Activated T-cell treated with anti-CD3 and anti-CD28 coated beads, Interleukin-2, amount 50 U/mL, for 1 hour (primary cell): Measurements from ENCODE around the gene ADAMTS2.

Experiments
- DNase-seq: peaks from one replicate; pipeline ENCODE4 v3.0.0-alpha.2; 2020

Gene ADAMTS2

DNA sequence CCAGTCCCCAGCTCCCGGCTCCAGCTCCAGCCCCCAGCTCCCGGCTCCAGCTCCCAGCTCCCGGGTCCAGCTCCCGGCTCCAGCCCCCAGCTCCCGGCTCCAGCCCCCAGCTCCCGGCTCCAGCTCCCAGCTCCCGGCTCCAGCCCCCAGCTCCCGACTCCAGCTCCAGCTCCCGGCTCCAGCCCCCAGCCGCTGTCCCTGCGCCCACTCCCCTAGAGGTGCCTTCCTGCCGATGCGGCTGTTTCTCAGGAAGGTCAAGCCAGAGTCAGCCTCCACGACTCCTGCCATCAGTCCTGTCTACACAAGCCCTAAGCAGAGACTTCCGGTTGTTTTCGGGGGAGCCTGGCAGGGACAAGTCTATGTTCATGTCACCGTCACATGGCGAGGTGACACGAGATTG lies 210.3 kb downstream of the ADAMTS2 start:
- DNase-seq = no peak

DNA sequence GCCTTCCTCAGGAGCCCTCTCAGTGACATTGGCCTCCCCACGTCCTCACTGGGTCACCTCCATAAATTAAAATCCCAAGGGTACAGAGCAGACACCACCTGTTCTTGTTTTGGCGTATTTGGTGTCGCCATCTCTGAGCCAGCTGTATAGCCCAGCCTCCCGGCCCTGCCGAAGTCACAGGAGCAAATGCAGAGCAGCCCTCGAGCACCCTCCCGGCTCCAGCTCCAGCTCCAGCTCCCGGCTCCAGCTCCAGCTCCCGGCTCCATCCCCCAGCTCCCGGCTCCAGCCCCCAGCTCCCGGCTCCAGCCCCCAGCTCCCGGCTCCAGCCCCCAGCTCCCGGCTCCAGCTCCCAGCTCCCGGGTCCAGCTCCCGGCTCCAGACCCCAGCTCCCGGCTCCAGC lies 210.8 kb downstream of the ADAMTS2 start:
- DNase-seq = no peak

DNA sequence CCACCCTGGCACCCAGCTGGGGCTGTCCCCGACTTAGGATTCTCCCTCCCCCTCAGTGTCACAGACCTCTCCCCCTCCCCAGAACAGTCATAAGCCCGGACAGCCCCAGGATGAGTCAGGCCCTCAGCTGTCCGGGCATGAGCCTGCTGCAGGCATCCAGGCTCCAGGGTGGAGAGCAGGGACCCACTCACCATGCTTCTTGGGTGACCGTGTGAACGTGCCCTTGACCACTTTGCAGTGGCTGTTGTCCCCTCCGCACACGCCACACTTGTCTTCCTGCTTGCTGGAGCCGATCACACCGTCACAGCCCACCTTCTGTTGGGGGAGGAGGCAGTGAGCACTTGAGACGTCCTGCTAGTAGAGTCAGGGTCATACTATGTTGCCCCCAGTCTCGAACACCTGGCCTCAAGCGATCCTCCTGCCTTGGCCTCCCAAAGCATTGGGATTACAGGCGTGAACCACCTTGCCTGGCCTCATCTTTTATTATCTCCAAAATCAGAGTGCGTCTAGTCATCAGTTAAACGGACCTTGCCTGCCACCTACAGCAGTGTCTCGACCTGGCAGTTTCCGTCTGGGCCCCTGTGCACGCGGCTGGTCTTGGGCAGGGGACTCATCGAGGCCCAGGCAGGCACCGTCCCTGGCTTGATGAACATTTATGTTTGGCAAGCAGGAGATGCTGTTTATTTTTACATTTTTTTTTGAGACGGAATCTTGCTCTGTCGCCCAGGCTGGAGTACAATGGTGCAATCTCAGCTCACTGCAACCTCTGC lies 212.5 kb downstream of the ADAMTS2 start:
- no peak for DNase-seq

DNA sequence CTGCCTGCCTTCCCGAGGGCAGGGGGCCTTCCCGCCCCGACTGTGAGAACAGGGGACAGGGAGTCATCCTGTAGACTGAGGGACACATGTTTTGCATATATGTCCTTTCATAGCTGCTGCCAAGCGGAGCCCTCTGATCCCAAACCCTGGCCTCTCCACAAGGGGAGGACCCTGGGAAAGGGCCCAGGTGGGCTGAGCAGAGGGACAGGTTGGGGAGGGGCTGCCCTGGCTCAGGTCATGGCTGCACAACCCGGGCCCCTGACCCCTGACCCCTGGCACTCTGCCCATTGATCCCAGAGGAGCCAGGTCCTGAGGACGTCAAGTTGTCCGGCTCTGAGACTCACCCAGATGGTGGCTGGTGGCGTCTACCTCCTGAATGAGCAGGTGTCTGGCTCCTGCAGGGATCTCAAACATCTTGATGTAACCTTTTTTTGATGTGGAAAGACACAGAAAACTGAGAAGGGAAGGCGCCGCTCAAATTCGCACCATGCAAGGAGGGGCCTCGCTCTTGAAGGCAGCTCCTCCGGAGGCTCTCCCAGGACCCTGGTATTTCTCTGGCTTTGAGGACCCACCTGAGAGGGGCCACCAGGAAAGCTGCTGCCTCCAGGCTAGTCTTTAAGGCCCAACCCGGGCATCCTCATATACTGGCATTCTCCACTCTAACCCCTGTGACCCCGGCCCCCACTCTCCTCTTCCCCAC lies 213.2 kb downstream of the ADAMTS2 start:
- no peak for DNase-seq

DNA sequence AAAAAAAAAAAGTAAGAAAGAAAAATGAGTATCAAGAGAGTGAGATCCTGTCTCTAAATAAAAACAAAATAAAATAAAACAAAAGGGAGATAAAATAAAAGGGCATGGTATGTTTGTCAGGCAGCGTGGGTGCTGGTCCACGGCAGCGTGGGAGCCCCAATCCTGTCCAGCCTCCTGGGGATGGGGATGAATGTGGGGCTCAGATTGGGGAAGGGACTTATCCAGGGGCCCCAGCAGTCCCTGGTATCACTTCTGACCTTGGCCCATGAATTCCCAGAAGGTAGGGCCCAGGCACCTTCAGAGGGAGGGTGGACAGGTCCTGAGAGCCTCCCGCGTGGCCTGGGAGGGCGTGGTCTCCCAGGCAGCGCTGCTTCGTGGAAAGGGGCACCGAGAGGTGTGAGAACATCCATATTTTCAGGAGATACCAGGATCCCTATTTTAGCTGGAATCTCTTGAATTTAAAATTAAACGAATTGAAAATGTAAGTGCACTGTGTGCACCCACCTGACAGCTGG lies 213.9 kb downstream of the ADAMTS2 start:
- DNase-seq = no peak

DNA sequence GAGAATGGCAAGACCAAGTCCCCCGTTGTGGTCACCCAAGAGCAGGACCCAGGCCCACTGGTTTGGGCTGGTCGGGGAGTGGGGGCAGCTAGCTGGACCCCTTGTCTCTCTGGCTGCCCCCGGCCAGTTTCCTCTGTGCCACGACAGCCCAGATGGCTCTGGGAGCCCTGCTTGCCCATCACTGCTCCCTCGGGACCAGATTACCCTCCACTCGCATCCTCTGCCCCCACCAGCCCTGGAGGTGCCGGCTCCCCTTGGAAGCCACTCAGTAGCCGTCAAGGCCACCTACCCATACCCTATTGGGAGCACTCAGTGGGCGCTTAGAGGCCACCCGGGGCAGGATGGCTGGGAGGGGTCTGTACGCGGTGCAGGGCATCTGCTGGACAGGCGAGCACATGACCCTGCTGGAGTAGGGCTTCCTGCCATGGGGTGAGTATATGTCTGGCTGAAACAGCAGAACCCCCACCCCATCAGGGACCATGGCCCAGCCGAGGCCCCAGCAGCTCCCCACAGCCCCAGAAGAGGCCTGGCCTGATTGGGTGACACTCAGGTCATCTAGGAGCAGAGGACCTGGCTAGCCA lies 215.1 kb downstream of the ADAMTS2 start:
- no peak for DNase-seq

DNA sequence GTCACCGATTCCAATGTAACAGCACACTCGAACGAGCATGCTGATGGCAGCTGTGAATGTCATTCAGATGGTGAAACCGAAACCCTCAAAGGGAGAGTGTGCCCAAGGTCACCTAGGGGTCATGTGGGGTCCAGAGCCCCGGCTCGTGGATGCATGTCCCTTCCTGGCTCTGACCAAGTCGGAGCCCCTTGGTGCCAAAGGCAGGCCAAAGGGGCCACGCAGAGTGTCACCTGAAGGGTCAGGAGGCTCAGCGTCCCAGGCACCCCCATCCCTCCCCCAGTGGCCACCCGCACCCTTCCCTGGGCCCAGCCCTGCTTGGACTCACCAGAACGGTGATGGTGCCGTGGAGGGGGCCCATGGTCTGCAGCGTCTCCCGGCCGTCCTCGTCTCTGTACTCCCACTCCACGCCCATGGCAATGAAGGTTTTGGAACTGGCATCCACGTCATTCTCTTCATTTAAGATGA lies 215.6 kb downstream of the ADAMTS2 start:
- DNase-seq = no peak

DNA sequence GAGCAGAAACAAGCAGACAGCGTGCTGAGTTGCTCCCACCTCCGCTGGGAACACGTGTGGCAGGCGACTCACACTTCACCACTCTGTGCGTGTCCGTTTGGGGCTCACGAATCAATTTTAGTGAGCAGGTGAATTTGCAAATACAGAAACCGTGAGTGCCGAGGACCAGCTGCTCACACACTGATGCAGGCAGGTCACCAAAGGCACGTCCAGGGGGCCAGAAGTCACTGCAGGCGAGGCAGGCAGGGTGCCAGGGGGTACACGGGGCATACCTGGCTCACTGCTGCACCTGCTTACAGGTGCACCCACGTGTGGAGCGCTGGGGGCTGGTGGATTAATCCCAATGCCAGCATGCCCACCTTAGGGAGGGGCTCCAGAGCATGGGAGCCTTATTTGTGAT lies 216.3 kb downstream of the ADAMTS2 start:
- no peak for DNase-seq

DNA sequence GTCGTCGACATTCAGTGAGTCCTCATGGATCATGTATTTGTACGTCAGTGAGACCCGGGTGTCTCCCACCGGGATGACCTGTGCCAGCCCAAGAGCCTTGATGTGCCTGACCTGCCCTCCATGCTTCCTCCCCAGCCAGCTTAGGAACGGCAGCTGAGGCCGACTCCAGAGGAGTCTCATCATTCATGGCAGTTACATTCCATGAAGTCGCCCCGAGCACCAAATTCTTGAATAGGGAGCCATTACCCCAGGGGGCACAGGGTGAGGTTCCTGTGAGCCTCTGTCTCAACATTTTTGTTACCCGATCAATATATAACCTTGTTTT lies 217.3 kb downstream of the ADAMTS2 start:
- DNase-seq = no peak

DNA sequence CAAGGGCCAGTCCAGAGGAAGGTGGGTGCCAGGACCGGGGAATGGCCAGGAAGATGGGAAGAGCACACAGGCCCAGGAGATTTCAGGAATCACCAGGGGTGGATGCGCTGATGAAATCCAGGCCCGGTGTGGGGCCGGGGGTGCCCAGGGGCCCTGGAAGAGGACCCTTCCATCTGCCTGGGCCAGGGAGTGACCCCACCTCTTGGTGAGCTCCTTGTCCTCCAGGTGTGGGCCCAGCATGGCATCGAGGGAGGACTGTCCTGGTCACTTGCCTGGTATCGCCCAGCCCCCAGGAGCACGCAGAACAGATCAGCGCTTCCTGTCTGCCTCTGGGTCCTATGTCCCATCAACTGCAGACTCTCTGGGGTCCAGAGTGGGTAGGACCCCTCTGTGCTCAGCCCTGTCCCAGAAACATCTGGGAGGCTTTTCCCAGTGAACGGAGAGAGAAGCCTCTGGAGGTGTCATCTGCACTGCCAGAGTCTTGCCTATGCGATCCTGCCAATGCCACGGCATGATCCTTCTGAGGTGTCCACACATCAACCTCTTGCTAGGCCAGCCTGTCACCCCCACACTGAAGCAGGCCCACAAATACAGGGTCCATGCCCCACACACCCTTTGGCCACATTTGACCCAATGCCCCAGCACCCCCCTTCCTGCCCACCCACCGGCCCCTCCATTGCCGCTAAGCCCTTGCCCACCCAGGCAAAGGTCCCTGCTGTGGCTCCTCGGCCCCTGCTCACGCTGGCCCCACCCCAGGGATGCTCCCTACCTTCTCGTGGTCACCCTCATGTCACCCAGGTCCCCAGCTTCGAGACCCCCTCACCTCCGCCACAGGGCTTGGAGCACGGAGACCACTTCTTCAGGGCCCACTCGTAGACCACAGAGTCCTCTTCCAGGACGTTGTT lies 217.9 kb downstream of the ADAMTS2 start:
- no peak for DNase-seq

DNA sequence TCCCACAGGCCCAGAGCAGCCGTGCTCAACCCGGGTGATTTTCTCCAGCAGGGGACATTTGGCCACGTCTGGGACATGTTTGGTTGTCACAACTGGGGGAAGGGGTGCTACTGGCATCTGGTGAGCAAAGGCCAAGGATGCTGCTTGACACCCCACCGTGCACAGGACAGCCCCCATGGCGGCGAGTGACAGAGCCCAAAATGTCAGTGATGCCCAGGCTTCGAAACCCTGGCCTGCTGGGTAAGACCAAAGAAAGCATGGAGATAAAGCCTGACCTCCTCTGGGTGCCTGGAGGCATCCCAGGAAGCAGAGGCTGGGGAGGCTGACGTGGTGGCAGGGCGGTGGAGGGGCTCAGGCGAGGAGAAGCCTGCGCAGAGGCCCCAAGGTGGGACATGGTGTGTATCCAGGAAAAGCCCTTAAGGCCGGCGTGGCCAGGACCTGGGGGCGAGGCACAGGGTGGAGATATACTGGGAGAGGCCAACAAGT lies 218.7 kb downstream of the ADAMTS2 start:
- no peak for DNase-seq

DNA sequence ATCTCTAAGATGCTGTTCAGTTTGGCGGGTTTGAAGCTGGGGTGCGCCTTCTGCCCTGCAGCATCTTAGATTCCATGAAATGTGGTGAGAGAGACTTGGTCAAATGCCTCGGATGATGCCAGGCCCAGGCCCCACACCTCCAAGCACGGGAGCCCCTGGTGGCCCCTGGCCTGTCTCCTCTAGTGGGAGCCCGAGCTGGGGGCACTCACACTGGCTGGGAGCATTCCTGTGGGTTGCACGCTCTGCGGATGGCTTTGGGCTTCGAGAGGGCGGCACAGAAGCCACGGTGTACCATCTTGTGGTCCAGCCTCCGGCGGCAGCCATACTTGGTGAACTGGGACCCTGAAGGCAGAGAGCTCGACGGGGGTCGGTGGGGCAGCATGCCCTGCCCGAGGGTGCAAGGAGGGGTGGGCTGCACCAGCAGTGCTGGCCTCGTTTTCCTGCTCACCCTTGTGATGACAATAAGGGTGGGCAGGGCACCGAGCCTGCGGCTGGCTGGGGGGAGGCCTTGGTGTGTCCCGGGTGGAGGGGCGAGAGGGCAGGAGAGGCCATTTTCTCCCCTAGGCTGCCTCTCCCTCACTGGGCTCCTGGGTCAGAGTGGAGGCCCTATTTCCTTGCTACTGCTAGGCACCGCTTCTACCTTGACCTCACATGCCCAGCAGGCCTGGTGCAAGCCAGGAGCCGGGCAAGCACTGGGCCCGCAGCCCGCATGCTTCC lies 219.3 kb downstream of the ADAMTS2 start:
- DNase-seq = no peak

DNA sequence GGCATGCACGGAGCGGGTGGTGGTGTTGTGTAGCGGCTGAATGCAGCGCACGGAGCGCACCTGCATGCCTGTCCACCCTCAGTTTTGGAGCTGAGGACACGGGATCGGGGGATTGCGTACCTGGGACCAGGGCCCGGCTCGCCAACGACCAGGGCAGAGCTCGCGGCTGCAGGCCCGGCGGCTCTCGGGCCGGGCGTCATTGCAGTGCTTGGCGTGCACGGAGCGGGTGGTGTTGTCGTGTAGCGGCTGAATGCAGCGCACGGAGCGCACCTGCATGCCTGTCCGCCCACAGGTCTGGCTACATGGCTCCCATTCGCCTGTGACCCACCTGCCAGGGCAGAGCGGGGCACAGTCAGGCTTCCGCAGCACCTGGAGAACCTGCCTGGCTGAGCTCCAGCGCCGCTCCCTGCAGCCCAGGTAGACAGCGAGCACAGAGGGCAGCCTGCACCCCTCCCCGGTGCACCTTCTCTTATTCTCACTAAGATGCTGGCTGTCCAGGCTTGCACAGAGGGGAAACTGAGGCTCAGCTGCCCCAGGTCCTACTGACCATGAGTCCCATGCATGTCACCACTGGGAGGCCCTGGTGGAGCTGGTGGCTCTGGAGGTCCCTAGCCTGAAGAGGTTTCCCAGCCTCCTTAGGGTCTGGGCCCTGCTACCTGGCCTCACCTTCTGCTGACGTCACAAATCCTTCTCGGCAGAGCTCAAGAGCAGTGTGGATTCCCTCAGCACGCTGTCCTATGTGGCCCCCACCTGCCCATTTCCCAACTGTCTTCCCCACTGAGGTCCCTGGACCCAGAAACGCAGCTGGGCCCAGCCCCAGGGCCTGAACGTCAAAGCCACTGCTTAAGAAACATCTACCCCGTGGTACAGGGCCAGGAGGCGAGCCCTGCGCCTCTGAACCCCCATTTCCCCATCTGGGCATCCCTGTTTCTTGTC lies 220.1 kb downstream of the ADAMTS2 start:
- no peak for DNase-seq

DNA sequence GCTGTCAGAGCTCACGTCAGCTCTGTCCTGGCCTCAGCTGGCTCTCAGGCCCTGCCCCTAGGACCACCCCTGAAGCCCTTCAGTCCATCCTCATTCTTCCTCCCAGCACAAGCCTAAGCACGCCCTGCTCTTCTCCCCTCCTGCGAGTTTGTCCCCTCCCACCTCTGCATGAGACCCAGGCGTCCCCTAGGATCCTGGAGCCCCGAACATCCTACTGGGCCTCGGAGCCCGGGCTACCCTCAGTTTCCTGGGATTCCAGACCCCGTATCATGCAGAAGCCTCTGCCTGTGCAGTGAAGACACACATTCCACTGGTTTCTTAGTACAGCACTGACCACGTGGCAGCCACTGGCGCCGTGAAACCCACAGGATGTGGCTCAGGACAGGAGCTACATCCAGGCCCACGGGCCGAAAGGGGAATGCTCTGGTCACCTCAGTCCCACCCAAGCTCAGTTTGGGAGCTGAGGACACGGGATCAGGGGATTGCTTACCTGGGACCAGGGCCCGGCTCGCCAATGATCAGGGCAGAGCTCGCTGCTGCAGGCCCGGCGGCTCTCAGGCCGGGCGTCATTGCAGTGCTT lies 220.9 kb downstream of the ADAMTS2 start:
- DNase-seq = no peak

DNA sequence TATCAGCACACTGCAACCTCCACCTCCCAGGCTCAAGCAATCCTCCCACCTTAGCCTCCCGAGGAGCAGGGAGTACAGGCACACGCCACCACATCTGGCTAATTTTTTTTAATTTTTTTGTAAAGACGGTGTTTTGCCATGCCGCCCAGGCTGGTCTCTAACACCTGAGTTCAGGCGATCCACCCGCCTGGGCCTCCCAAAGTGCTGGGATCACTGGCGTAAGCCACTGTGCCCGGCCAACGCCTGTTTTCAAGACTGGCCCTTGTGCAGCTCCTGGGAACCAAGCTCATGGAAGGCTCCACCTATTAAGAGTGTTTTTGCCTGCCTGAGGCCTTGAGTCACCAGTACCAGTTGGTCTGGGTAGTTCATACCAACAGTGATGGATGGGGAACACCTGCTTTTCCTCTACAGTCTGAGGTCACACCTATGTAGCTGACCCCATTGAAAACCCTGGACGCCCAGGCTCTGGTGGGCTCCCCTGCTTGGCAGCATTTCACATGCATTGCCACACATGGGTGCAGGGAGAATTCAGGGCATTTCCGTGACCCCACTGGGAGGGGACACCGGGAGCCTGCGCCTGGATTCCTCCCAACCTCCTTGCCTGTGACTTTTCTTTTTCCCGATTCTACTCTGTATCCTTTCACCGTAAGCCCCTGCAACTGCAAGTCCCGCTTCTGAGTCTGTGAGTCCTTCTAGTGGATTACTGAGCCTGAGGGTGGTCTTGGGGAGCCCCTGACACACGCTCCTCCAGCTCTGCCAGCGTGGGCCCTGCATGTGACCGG lies 221.6 kb downstream of the ADAMTS2 start:
- no peak for DNase-seq

DNA sequence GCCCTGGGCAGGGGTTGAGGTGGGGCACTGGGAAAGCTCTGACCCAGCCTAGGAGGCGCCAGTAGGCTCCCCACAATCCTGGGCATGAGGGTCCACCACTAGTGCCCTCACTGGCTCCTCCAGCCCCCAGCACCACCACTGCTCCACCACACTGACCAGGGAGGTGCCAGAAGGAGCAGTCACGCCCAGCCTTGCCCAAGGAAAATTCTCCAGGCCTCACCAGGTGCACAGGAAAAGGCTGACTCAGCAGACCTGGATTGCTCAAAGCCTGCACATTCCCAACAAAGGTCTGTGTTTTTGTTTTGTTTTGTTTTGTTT lies 222.2 kb downstream of the ADAMTS2 start:
- DNase-seq = no peak

DNA sequence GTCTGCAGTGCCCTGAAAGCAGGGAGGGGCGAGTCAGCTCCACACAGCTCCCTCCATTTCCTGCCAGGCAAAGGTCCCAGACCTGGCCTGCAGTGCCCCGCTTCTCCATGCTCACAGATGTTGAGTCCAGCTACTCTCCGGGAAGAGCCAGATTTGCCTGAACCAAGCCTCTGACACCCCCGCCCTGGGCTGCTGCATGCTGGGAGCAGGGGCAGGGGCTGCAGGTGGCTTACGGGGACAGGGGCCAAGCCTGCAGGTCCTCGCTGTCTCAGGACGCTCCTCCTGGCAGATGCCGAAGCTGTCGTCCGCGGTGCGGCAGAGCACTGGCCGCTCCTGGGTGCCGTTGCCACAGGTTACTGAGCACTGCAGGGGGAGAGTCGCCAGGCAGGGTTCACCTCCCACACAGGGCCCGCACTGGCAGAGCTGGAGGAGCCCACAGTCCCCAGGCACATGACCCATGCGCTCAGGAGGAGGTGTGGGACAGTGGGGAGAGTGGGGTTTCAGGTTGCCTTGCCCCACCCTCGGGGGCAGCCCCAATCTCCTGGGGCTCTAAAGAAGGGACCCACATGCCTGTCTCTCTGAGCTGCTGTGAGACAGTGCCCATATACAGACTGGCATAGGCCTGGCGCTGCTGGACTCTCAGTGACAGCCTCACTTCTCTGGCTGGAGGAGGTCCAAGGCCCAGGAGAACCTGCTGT lies 222.7 kb downstream of the ADAMTS2 start:
- DNase-seq = no peak

DNA sequence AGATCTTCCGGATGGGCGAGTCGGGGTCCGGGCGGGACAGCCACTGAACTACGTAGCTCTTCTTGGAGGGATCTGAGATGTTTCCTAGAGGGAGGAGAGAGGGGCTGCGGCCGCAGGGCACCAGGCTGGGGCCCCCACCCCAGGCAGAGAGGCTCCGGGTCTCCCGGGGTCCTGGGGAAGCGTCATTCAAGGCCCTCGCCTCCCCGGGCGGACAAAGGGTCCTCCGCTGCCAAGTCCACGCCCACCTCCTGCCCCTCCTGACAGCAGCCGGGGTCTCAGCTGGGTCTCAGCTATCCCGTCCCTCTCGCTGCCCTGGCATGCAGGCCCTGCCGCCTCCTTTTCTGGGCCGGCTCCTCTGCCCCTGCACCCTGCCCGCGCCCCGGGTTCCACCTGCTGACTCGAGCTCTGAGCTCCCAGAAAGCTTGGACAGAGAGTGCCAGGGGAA lies 223.6 kb downstream of the ADAMTS2 start:
- DNase-seq = no peak
